Esophagus muscularis mucosa (tissue), 3 donors: ENCODE results near the gene BCAS4.

Experiments used
- POLR2AphosphoS5 ChIP-seq, 2 donors: sonication (generic); formaldehyde crosslinking; IDR thresholded peaks; one replicate each; pipeline ENCODE4 v1.6.1; 2017; ENCODE audit warnings: antibody characterized with exemption in 2 of 2
- TF ChIP-seq, protein P1 (sequence below), 3 experiments: fragments of 200-600 bp in 2 of 3; fragments of 450-650 bp in 1 of 3; sonication (generic) in 2 of 3; IDR thresholded peaks; one replicate each; pipeline ENCODE4 v1.5.1; 2017 to 2019; ENCODE audit warnings: antibody characterized with exemption in 3 of 3, mild to moderate bottlenecking in 2 of 3, moderate library complexity in 1 of 3

DNA sequence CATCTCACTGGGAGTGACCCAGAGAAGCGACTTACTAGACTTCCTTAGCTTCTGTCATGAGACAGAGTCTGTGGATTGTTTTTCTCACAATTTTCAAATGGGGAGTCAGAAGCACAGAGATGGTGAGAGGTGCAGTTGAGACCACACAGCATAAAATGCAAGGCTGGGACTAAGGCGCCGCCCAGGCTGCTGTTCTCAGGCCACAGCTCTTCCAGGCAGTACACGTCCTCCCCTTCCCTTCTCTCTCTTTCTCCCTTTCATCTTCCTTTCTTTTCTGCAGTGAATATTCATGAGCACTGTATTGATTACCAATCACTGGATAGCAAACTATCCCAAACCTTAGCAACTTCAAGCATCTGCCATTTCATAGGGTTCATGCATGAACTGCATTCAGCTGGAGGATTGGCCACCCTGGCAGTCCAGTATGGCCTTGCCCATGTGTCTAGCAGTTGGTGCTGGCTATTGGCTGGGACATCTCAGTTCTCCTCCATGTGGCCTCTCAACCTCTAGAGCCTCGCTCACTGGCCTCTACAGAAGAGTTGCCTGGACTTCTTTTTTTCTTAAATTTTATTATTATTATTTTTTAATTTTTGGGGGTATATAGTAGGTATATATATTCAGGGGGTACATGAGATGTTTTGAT, 11.4 kb downstream of the BCAS4 start:
- TF ChIP-seq, protein P1, sequence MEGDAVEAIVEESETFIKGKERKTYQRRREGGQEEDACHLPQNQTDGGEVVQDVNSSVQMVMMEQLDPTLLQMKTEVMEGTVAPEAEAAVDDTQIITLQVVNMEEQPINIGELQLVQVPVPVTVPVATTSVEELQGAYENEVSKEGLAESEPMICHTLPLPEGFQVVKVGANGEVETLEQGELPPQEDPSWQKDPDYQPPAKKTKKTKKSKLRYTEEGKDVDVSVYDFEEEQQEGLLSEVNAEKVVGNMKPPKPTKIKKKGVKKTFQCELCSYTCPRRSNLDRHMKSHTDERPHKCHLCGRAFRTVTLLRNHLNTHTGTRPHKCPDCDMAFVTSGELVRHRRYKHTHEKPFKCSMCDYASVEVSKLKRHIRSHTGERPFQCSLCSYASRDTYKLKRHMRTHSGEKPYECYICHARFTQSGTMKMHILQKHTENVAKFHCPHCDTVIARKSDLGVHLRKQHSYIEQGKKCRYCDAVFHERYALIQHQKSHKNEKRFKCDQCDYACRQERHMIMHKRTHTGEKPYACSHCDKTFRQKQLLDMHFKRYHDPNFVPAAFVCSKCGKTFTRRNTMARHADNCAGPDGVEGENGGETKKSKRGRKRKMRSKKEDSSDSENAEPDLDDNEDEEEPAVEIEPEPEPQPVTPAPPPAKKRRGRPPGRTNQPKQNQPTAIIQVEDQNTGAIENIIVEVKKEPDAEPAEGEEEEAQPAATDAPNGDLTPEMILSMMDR (IDR thresholded peaks at IDR 0.05): no peak
- TF ChIP-seq POLR2AphosphoS5 (IDR thresholded peaks at IDR 0.05): no peak
